H9 (cell line): ENCODE results near the gene ZNF385B. TPM values are rescaled to one million over a fixed set of nuclear protein-coding genes. Genes with fewer than 3 reads are reported as not detected.

ENCODE experiments used
- DNase-seq: peaks from one replicate; pipeline ENCODE4 v3.0.0-alpha.2; 2017
- H2AFZ ChIP-seq: one replicate; pipeline ENCODE4 v1.6.1; 2013; ENCODE audit warnings: mild to moderate bottlenecking, low read length, control low read depth, moderate library complexity
- H2AK5ac ChIP-seq: 2 replicates; pipeline ENCODE4 v1.6.1; 2013; ENCODE audit warnings: low read length, control low read depth, mixed read lengths; ENCODE audit not compliant: insufficient read length
- H2BK120ac ChIP-seq: one replicate; pipeline ENCODE4 v1.6.1; 2013; ENCODE audit warnings: low read depth, mild to moderate bottlenecking, low read length, control low read depth, inconsistent platforms; ENCODE audit not compliant: poor library complexity, severe bottlenecking
- H2BK12ac ChIP-seq: 2 replicates; pipeline ENCODE4 v1.6.1; 2013; ENCODE audit warnings: low read length, control low read depth, mixed read lengths, low read depth; ENCODE audit not compliant: insufficient read length
- H2BK15ac ChIP-seq: 2 replicates; pipeline ENCODE4 v1.6.1; 2013; ENCODE audit warnings: low read depth, low read length, control low read depth
- H2BK20ac ChIP-seq: one replicate; pipeline ENCODE4 v1.6.1; 2013; ENCODE audit warnings: low read depth, mild to moderate bottlenecking, low read length, control low read depth, inconsistent platforms; ENCODE audit not compliant: poor library complexity, severe bottlenecking
- H2BK5ac ChIP-seq: 2 replicates; pipeline ENCODE4 v1.6.1; 2013; ENCODE audit warnings: low read length, control low read depth, mixed read lengths; ENCODE audit not compliant: insufficient read length
- H3K14ac ChIP-seq: 2 replicates; pipeline ENCODE4 v1.6.1; 2013; ENCODE audit warnings: low read length, control low read depth; ENCODE audit not compliant: insufficient read depth
- H3K18ac ChIP-seq: 2 replicates; pipeline ENCODE4 v1.6.1; 2013; ENCODE audit warnings: low read depth, mild to moderate bottlenecking, mixed read lengths, low read length, control low read depth; ENCODE audit not compliant: insufficient read length
- H3K23ac ChIP-seq: 2 replicates; pipeline ENCODE4 v1.6.1; 2013; ENCODE audit warnings: low read length, control low read depth, mixed read lengths, low read depth; ENCODE audit not compliant: insufficient read length
- H3K23me2 ChIP-seq: 2 replicates; pipeline ENCODE4 v1.6.1; 2013; ENCODE audit warnings: low read depth, mild to moderate bottlenecking, mixed read lengths, low read length, control low read depth; ENCODE audit not compliant: insufficient read length, poor library complexity, severe bottlenecking
- H3K27ac ChIP-seq: 2 replicates; pipeline ENCODE4 v1.5.1; 2013; ENCODE audit warnings: low read length, control low read depth, mixed read lengths, low read depth; ENCODE audit not compliant: insufficient read length
- H3K27me3 ChIP-seq: 2 replicates; pipeline ENCODE4 v1.6.1; 2013; ENCODE audit warnings: low read length, control low read depth, inconsistent platforms; ENCODE audit not compliant: insufficient read depth
- H3K4ac ChIP-seq: 2 replicates; pipeline ENCODE4 v1.6.1; 2013; ENCODE audit warnings: low read depth, mild to moderate bottlenecking, control low read depth, inconsistent platforms, low read length, moderate library complexity
- H3K4me1 ChIP-seq: 2 replicates; pipeline ENCODE4 v1.6.1; 2013; ENCODE audit warnings: low read length, control low read depth, inconsistent platforms; ENCODE audit not compliant: insufficient read depth
- H3K4me2 ChIP-seq: 2 replicates; pipeline ENCODE4 v1.6.1; 2013; ENCODE audit warnings: low read length, control low read depth, mixed read lengths; ENCODE audit not compliant: insufficient read length, insufficient read depth
- H3K56ac ChIP-seq: 2 replicates; pipeline ENCODE4 v1.6.1; 2013; ENCODE audit warnings: low read depth, mild to moderate bottlenecking, mixed read lengths, low read length, control low read depth; ENCODE audit not compliant: insufficient read length
- H3K79me1 ChIP-seq: 2 replicates; pipeline ENCODE4 v1.6.1; 2013; ENCODE audit warnings: low read depth, mild to moderate bottlenecking, moderate library complexity, low read length, control low read depth, inconsistent platforms; ENCODE audit not compliant: insufficient read depth, poor library complexity, severe bottlenecking
- H3K79me2 ChIP-seq: 2 replicates; pipeline ENCODE4 v1.6.1; 2013; ENCODE audit warnings: low read length, control low read depth, inconsistent platforms; ENCODE audit not compliant: insufficient read depth
- H3K9ac ChIP-seq: 2 replicates; pipeline ENCODE4 v1.6.1; 2013; ENCODE audit warnings: low read length, control low read depth, mixed read lengths; ENCODE audit not compliant: insufficient read length; ENCODE audit errors: extremely low read depth
- H3K9me3 ChIP-seq: one replicate; pipeline ENCODE4 v1.6.1; 2013; ENCODE audit warnings: low read depth, low read length, inconsistent platforms; ENCODE audit not compliant: control insufficient read depth
- H3T11ph ChIP-seq: one replicate; pipeline ENCODE4 v1.6.1; 2013; ENCODE audit warnings: mild to moderate bottlenecking, low read length, control low read depth, inconsistent platforms
- H4K20me1 ChIP-seq: one replicate; pipeline ENCODE4 v1.6.1; 2013; ENCODE audit not compliant: control insufficient read depth, insufficient read length, insufficient read depth
- H4K5ac ChIP-seq: 2 replicates; pipeline ENCODE4 v1.6.1; 2013; ENCODE audit warnings: low read depth, mild to moderate bottlenecking, mixed read lengths, low read length, control low read depth; ENCODE audit not compliant: insufficient read length
- H4K8ac ChIP-seq: replicated peaks from 2 replicates; pipeline ENCODE4 v1.6.1; 2013; ENCODE audit warnings: low read length, control low read depth, mixed read lengths, low read depth; ENCODE audit not compliant: insufficient read length
- H4K91ac ChIP-seq: 2 replicates; pipeline ENCODE4 v1.6.1; 2013; ENCODE audit warnings: low read depth, mild to moderate bottlenecking, moderate library complexity, mixed read lengths, low read length, control low read depth; ENCODE audit not compliant: insufficient read length
- H3K27ac Mint-ChIP-seq, 3 experiments: 2 replicates in 2 of 3; 3 replicates in 1 of 3; pipeline ENCODE4 v1.8.0; 2020 to 2021; ENCODE audit warnings: mixed read lengths in 3 of 3, mild to moderate bottlenecking in 1 of 3, moderate library complexity in 1 of 3
- H3K27me3 Mint-ChIP-seq: 2 replicates; pipeline ENCODE4 v1.8.0; 2021; ENCODE audit warnings: low read depth, mild to moderate bottlenecking, moderate library complexity, mixed read lengths
- H3K36me3 Mint-ChIP-seq, 3 experiments: 2 replicates in 2 of 3; 3 replicates in 1 of 3; pipeline ENCODE4 v1.8.0; 2020 to 2021; ENCODE audit warnings: low read depth in 3 of 3, mixed read lengths in 3 of 3; ENCODE audit not compliant: insufficient read depth in 1 of 3
- H3K4me1 Mint-ChIP-seq, 2 experiments: 2 replicates each; pipeline ENCODE4 v1.8.0; 2020; ENCODE audit warnings: mixed read lengths in 2 of 2
- H3K4me3 Mint-ChIP-seq, 2 experiments: 2 replicates in 1 of 2; 3 replicates in 1 of 2; pipeline ENCODE4 v1.8.0; 2020 to 2021; ENCODE audit warnings: mild to moderate bottlenecking in 2 of 2, mixed read lengths in 2 of 2, moderate library complexity in 1 of 2
- H3K9me3 Mint-ChIP-seq, 2 experiments: 2 replicates in 1 of 2; 3 replicates in 1 of 2; pipeline ENCODE4 v1.8.0; 2020; ENCODE audit warnings: mild to moderate bottlenecking in 2 of 2, mixed read lengths in 2 of 2, moderate library complexity in 1 of 2
- CTCF ChIP-seq: fragments of 200-600 bp; sonication (generic); conservative IDR thresholded peaks from 3 replicates; pipeline ENCODE4 v1.8.0; 2021; ENCODE audit warnings: antibody characterized with exemption, mild to moderate bottlenecking
- total RNA-seq: library from RNA; stranded (reverse); gene quantifications from 2 replicates; pipeline ENCODE4 v1.2.1, GENCODE V29; 2021

ZNF385B gene
- total RNA-seq, 1 experiment from 2014 or later, result 2.1 TPM

- H3K18ac ChIP-seq, result no peak overlapping the region
- no peaks in the 10 kb centered on the region for H3K23me2 ChIP-seq
- H2BK12ac ChIP-seq, result no peak overlapping the region
- H3K9me3 ChIP-seq, result no peaks in the 10 kb centered on the region
- H2AFZ ChIP-seq, result no peak overlapping the region
- H3K27me3 ChIP-seq, result no peaks in the 10 kb centered on the region
- H2BK20ac ChIP-seq, result no peak overlapping the region
- Mint-ChIP-seq H3K4me3 (no peak overlapping the region), H3K27ac (no peak overlapping the region), H3K27me3 (no peaks in the 10 kb centered on the region), H3K36me3 (no peaks in the 10 kb centered on the region), H3K9me3 (no peaks in the 10 kb centered on the region), H3K4me1 (peaks cover 7% of the 10 kb centered on the region in 2 experiments)
- H3K9ac ChIP-seq, result no peak overlapping the region
- H3K79me2 ChIP-seq, result no peaks in the 10 kb centered on the region
- H3K79me1 ChIP-seq, result no peaks in the 10 kb centered on the region
- no peak overlapping the region for H2BK5ac ChIP-seq
- no peak overlapping the region for H3K4me2 ChIP-seq
- no peaks in the 10 kb centered on the region for H3K4me1 ChIP-seq
- no peak overlapping the region for H4K8ac ChIP-seq
- H3K14ac ChIP-seq, result no peak overlapping the region
- H3K56ac ChIP-seq, result no peak overlapping the region
- no peak for DNase-seq
- H3K23ac ChIP-seq, result no peak overlapping the region
- no peak overlapping the region for H3T11ph ChIP-seq
- H2BK120ac ChIP-seq, result no peak overlapping the region
- no peak overlapping the region for H3K4ac ChIP-seq
- TF ChIP-seq CTCF, result no peak
- no peak overlapping the region for H2AK5ac ChIP-seq
- H4K91ac ChIP-seq, result no peak overlapping the region
- no peaks in the 10 kb centered on the region for H4K20me1 ChIP-seq
- H3K27ac ChIP-seq, result no peak overlapping the region
- no peak overlapping the region for H4K5ac ChIP-seq
- no peak overlapping the region for H2BK15ac ChIP-seq
Observed at GRCh38 chr2:179584760-179585159, 276.7 kb downstream of the ZNF385B start.
